Testis (tissue), 3 donors: ENCODE results near the gene SSPN. TPM values are rescaled to one million over a fixed set of nuclear protein-coding genes. Genes with fewer than 3 reads are reported as not detected.
A peak's percentile ranks its signal among the peaks of the same experiment; 100 is the strongest.

Source experiments
- DNase-seq: peaks from one replicate; pipeline ENCODE4 v3.0.0-alpha.2; 2019
- H3K27ac ChIP-seq, 2 donors: fragments of 200-600 bp; sonication (generic); one replicate each; pipeline ENCODE4 v1.5.1; 2019
- H3K27me3 ChIP-seq: fragments of 200-600 bp; sonication (generic); one replicate; pipeline ENCODE4 v1.5.1; 2019
- H3K36me3 ChIP-seq: fragments of 200-600 bp; sonication (generic); one replicate; pipeline ENCODE4 v1.5.1; 2017; ENCODE audit warnings: low read depth; ENCODE audit errors: missing control alignments
- H3K4me1 ChIP-seq: fragments of 200-600 bp; sonication (generic); one replicate; pipeline ENCODE4 v1.5.1; 2019
- H3K4me3 ChIP-seq, 2 donors: fragments of 200-600 bp; sonication (generic); one replicate each; pipeline ENCODE4 v1.5.1; 2017 to 2019
- H3K9me3 ChIP-seq: fragments of 200-600 bp; sonication (generic); one replicate; pipeline ENCODE4 v1.5.1; 2017
- POLR2A ChIP-seq: fragments of 450-650 bp; IDR thresholded peaks from one replicate; pipeline ENCODE4 v1.6.1; 2017; ENCODE audit warnings: antibody characterized with exemption, mild to moderate bottlenecking, moderate library complexity
- WGBS, 2 donors: methylation state at CpG; one replicate each; pipeline ENCODE4 v1.1.5; 2018; 5-methylcytosine and 5-hydroxymethylcytosine counted together
- intact Hi-C: fragments of 100-400 bp; cut with DNase I; formaldehyde crosslinking; loops from one replicate; pipeline ENCODE4 v1.15.1; 2023; ENCODE audit warnings: low total_unique reads
- polyA plus RNA-seq: library from polyadenylated mRNA; stranded (reverse); fragments of 350-450 nt; fragmentation: Illumina TruSeq; extraction: RNeasy Lipid Tissue Mini Kit (QIAGEN cat#74804); gene quantifications from one replicate; pipeline ENCODE4 v1.2.3, GENCODE V29; 2014; ENCODE audit warnings: low read depth, low replicate concordance; ENCODE audit not compliant: insufficient read depth
- total RNA-seq, 2 donors: library from RNA; depleted of rRNA; stranded (reverse); fragments of >200 nt; gene quantifications; one replicate each; pipeline ENCODE4 v1.2.3, GENCODE V29; 2016
- TF ChIP-seq, protein P1 (sequence below), 3 experiments: fragments of 450-650 bp in 2 of 3; fragments of 200-600 bp in 1 of 3; sonication (generic) in 1 of 3; IDR thresholded peaks; one replicate each; pipeline ENCODE4 v1.5.1; 2016 to 2019; ENCODE audit warnings: antibody characterized with exemption in 3 of 3, mild to moderate bottlenecking in 2 of 3, moderate library complexity in 1 of 3

The SSPN gene
- total and polyA plus RNA-seq, 3 donors from 2014 or later = 17.8 to 41.6 (median 25.5) TPM

DNA sequence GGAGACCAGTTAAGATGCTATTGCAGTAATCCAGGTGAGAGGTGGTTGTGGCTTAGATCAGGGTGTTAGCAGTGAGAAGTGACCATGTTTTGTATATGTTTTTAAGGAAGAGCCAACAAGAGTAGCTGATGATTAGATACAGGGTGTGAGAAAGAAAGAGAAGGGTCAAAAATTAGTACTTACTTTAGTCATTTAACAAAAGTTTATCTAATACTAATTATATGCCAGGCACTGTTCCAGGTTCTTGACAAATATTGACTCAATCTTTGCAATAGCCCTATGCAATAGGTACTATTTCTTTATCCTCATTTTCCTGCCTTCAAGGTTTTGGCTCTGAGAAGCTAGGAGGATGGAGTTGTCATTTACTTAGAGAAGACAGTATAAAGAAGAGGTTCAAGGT, 70.2 kb downstream of the SSPN start:
- H3K9me3 ChIP-seq = no peaks in the 10 kb centered on the region
- H3K27me3 ChIP-seq = no peaks in the 10 kb centered on the region
- H3K27ac ChIP-seq = no peak overlapping the region
- no peak for TF ChIP-seq POLR2A
- TF ChIP-seq, protein P1, sequence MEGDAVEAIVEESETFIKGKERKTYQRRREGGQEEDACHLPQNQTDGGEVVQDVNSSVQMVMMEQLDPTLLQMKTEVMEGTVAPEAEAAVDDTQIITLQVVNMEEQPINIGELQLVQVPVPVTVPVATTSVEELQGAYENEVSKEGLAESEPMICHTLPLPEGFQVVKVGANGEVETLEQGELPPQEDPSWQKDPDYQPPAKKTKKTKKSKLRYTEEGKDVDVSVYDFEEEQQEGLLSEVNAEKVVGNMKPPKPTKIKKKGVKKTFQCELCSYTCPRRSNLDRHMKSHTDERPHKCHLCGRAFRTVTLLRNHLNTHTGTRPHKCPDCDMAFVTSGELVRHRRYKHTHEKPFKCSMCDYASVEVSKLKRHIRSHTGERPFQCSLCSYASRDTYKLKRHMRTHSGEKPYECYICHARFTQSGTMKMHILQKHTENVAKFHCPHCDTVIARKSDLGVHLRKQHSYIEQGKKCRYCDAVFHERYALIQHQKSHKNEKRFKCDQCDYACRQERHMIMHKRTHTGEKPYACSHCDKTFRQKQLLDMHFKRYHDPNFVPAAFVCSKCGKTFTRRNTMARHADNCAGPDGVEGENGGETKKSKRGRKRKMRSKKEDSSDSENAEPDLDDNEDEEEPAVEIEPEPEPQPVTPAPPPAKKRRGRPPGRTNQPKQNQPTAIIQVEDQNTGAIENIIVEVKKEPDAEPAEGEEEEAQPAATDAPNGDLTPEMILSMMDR (IDR thresholded peaks at IDR 0.05) = no peak
- intact Hi-C loops = no loop called here
- DNase-seq = no peak
- H3K4me3 ChIP-seq = no peak overlapping the region
- H3K36me3 ChIP-seq = no peaks in the 10 kb centered on the region
- H3K4me1 ChIP-seq = no peaks in the 10 kb centered on the region

DNA sequence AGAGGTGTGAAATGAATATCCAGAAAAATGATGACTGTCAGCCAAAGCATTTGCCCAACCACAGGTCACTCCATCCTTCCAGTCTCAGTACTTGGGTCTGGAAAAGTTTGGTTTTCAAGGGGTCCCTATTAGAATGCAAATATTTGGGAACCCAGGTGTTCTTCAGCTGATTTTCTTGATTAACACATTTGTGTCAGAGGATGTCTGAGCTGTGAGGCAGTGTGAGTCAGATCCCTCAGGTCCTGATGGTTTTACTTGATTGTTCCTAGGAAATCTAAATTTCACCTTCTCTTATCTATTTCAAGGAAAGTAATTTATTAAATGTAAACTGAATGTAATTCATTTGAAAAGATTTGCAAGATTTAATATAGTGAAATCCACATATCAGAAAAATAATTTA, 71.5 kb downstream of the SSPN start:
- Histone ChIP-seq H3K27me3 (no peaks in the 10 kb centered on the region), H3K27ac (no peak overlapping the region), H3K4me1 (peaks cover 8% of the 10 kb centered on the region), H3K4me3 (no peak overlapping the region), H3K9me3 (no peaks in the 10 kb centered on the region), H3K36me3 (no peaks in the 10 kb centered on the region)
- intact Hi-C loops = no loop called here
- DNase-seq = no peak
- TF ChIP-seq POLR2A = no peak
- TF ChIP-seq, protein P1 (IDR thresholded peaks at IDR 0.05) = no peak

DNA sequence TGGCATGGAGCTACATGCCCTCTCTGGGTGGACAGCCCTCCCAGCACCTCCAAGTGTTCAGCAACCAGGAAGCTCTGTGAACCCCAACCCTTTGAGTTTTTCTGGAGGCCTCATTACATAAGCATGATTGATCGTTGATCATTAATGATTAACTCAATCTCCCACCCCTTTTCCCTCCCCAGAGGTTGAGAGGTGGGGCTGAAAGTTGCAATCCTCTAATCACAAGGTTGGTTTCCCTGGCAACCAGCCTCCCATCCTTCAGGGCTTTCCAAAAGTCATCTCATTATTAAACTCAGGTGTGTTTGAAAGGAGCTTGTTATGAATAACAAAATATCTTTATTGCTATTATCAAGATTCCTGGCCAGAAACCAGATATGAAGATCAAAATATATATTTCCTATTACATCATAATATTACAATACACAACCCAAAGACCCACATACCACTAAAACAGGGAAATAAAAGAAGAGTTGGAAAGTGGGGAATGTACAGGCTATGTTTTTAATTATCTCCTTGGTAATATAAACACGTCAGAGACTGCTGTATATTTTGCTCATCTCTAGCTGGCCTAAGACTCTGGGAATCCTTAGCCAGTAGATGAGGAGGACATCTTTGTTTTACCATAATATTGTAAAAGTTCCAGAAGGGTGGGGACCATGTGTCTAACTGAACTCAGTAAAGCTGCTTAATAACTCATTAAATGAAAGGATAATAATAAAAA, 73.6 kb downstream of the SSPN start:
- no peak for DNase-seq
- Histone ChIP-seq H3K4me1 (peaks cover 27% of the 10 kb centered on the region), H3K27ac (no peak overlapping the region), H3K27me3 (no peaks in the 10 kb centered on the region), H3K36me3 (no peaks in the 10 kb centered on the region), H3K4me3 (no peak overlapping the region), H3K9me3 (no peaks in the 10 kb centered on the region)
- TF ChIP-seq POLR2A = no peak
- TF ChIP-seq, protein P1 (IDR thresholded peaks at IDR 0.05) = no peak
- WGBS, 2 donors = 60 to 78% methylated on average over 2 of the region's 2 CpGs
- intact Hi-C loops = no loop called here

DNA sequence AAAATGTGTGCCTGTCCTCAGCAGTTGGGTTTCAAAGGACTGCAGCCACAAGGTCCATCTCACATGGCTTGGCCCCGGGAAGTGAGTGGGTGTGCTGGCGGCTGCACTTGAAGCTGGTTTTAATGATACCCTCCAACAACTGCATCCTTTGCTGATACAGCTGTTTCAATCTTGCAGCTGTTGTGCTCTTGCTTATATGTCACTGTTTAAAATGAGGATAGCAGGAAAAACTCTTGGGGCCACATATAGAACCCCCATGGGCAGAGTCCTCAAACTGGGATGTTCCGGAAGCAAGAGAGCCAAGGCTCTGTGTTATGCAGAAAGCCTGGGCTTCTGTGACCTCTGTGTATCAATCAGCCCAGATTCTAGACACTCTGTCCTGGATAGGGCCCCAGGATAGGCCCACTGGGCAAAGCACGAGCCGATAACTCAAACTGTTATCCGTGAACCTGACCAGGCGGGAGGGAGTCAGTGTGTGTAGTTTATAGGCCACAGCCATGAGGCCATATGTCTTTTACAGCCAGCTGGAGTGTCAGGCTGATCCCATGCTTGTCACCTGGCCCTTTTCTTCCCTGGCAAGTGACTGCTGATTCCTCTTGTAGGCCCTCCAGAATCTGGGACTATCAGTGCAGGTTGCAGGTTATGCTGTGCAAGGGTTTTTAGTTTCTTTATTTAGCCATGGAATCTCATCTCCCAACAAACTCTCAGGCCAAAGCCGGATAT, 74.3 kb downstream of the SSPN start:
- Histone ChIP-seq H3K36me3 (no peaks in the 10 kb centered on the region), H3K27ac (peak overlapping the region in 1 of 2 donors; percentile 37), H3K9me3 (no peaks in the 10 kb centered on the region), H3K4me1 (peaks cover 34% of the 10 kb centered on the region), H3K4me3 (no peak overlapping the region), H3K27me3 (no peaks in the 10 kb centered on the region)
- intact Hi-C loops = no loop called here
- DNase-seq = no peak
- WGBS, 2 donors = 63 to 73% methylated on average over 4 to 8 of the region's 8 CpGs
- TF ChIP-seq, protein P1 (IDR thresholded peaks at IDR 0.05) = no peak
- no peak for TF ChIP-seq POLR2A
